ENCODE results near the gene ADCY7.

- TF ChIP-seq, protein P1, sequence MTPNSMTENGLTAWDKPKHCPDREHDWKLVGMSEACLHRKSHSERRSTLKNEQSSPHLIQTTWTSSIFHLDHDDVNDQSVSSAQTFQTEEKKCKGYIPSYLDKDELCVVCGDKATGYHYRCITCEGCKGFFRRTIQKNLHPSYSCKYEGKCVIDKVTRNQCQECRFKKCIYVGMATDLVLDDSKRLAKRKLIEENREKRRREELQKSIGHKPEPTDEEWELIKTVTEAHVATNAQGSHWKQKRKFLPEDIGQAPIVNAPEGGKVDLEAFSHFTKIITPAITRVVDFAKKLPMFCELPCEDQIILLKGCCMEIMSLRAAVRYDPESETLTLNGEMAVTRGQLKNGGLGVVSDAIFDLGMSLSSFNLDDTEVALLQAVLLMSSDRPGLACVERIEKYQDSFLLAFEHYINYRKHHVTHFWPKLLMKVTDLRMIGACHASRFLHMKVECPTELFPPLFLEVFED (CRISPR knock-in tag; conservative IDR thresholded peaks at IDR 0.05), result no peak
- TF ChIP-seq, protein P2, sequence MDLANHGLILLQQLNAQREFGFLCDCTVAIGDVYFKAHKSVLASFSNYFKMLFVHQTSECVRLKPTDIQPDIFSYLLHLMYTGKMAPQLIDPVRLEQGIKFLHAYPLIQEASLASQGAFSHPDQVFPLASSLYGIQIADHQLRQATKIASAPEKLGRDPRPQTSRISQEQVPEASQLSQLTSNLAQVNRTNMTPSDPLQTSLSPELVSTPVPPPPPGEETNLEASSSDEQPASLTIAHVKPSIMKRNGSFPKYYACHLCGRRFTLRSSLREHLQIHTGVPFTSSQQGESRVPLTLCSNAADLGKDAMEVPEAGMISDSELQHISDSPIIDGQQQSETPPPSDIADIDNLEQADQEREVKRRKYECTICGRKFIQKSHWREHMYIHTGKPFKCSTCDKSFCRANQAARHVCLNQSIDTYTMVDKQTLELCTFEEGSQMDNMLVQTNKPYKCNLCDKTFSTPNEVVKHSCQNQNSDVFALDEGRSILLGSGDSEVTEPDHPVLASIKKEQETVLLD (IDR thresholded peaks at IDR 0.05), result no peak
- TF ChIP-seq CHD1 (IDR thresholded peaks at IDR 0.05; ENCODE audit: low read length) (no peak), ZKSCAN1 (IDR thresholded peaks at IDR 0.05; ENCODE audit: low read depth, low read length) (no peak), POLR2A (conservative IDR thresholded peaks at IDR 0.05) (peak; percentile 30; the same call in 1 of the 2 replicates)
- TF ChIP-seq, protein P3, sequence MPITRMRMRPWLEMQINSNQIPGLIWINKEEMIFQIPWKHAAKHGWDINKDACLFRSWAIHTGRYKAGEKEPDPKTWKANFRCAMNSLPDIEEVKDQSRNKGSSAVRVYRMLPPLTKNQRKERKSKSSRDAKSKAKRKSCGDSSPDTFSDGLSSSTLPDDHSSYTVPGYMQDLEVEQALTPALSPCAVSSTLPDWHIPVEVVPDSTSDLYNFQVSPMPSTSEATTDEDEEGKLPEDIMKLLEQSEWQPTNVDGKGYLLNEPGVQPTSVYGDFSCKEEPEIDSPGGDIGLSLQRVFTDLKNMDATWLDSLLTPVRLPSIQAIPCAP (CRISPR knock-in tag; IDR thresholded peaks at IDR 0.05; ENCODE audit: borderline replicate concordance), result no peak
These were observed 49.1 kb downstream of the ADCY7 start for GRCh38 chr16:50315346-50315997.
